NOMO-1 treated with DMSO at 0.1 percent for 48 hours (cell line): ENCODE data around the gene SLC66A2.
"Not testable (repeated sequence)": the region's sequence is repeated elsewhere in the genome, so short reads cannot be mapped to it uniquely, and the experiment has no call there.

ENCODE experiments used
- DNase-seq: peaks from one replicate; lab custom pipeline; 2025; ENCODE audit not compliant: unreplicated experiment; lab: John Stamatoyannopoulos, UW

Gene SLC66A2

GRCh38 chr18:79951545-79952455 lies at the start of gene SLC66A2:
SLC66A2 (minus strand) TSS chr18:79951653; CDS start chr18:79950926, 727 bp downstream.
- DNase-seq: peak; percentile 71

- no peak for DNase-seq
These were observed 49.4 kb upstream of the SLC66A2 start for GRCh38 chr18:80000877-80001276.

GRCh38 chr18:79999701-80000100 lies 48.2 kb upstream of the SLC66A2 start:
- not testable (repeated sequence) for DNase-seq

GRCh38 chr18:79991494-79991893 lies 40.0 kb upstream of the SLC66A2 start:
- DNase-seq: no peak

- no peak for DNase-seq
These were observed 37.7 kb upstream of the SLC66A2 start for GRCh38 chr18:79989195-79989497.

GRCh38 chr18:79988451-79989194 lies 37.2 kb upstream of the SLC66A2 start, which contains the start of gene TXNL4A:
TXNL4A (minus strand) TSS chr18:79988563; CDS start chr18:79988392, 171 bp downstream.
- peak; percentile 77 for DNase-seq

- peak; percentile 60 for DNase-seq
These were observed 36.6 kb upstream of the SLC66A2 start for GRCh38 chr18:79988071-79988450.

- DNase-seq: no peak
These were observed 36.1 kb upstream of the SLC66A2 start for GRCh38 chr18:79987566-79987965.

- no peak for DNase-seq
These were observed 35.3 kb upstream of the SLC66A2 start for GRCh38 chr18:79986726-79987125.

- DNase-seq: no peak
These were observed 33.7 kb upstream of the SLC66A2 start for GRCh38 chr18:79985172-79985571.

GRCh38 chr18:79983793-79984192 lies 32.3 kb upstream of the SLC66A2 start:
- no peak for DNase-seq

GRCh38 chr18:79983253-79983652 lies 31.8 kb upstream of the SLC66A2 start:
- no peak for DNase-seq

GRCh38 chr18:79982736-79983135 lies 31.3 kb upstream of the SLC66A2 start:
- peak; percentile 28 for DNase-seq

- no peak for DNase-seq
These were observed 29.1 kb upstream of the SLC66A2 start for GRCh38 chr18:79980585-79980984.

- no peak for DNase-seq
These were observed 28.4 kb upstream of the SLC66A2 start for GRCh38 chr18:79979843-79980242.

GRCh38 chr18:79975985-79976680 lies 24.7 kb upstream of the SLC66A2 start:
- no peak for DNase-seq

- DNase-seq: no peak
These were observed 23.6 kb upstream of the SLC66A2 start for GRCh38 chr18:79975043-79975442.

- DNase-seq: no peak
These were observed 22.7 kb upstream of the SLC66A2 start for GRCh38 chr18:79974025-79974654.

- no peak for DNase-seq
These were observed 22.1 kb upstream of the SLC66A2 start for GRCh38 chr18:79973517-79973916.

GRCh38 chr18:79972720-79973119 lies 21.3 kb upstream of the SLC66A2 start:
- no peak for DNase-seq

GRCh38 chr18:79971986-79972385 lies 20.5 kb upstream of the SLC66A2 start:
- no peak for DNase-seq
